Activated CD8-positive, alpha-beta memory T cell treated with anti-CD3 and anti-CD28 coated beads for 24 hours (primary cell): ENCODE measurements around the gene MIER2.
A peak's percentile ranks its signal among the peaks of the same experiment; 100 is the strongest.
"Not testable (repeated sequence)": the region's sequence is repeated elsewhere in the genome, so short reads cannot be mapped to it uniquely, and the experiment has no call there.

Experiments
- DNase-seq: peaks from one replicate; pipeline ENCODE4 v3.0.0-alpha.2; 2020

The MIER2 gene, protein sequence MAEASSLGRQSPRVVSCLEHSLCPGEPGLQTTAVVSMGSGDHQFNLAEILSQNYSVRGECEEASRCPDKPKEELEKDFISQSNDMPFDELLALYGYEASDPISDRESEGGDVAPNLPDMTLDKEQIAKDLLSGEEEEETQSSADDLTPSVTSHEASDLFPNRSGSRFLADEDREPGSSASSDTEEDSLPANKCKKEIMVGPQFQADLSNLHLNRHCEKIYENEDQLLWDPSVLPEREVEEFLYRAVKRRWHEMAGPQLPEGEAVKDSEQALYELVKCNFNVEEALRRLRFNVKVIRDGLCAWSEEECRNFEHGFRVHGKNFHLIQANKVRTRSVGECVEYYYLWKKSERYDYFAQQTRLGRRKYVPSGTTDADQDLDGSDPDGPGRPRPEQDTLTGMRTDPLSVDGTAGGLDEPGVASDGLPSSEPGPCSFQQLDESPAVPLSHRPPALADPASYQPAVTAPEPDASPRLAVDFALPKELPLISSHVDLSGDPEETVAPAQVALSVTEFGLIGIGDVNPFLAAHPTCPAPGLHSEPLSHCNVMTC

DNA sequence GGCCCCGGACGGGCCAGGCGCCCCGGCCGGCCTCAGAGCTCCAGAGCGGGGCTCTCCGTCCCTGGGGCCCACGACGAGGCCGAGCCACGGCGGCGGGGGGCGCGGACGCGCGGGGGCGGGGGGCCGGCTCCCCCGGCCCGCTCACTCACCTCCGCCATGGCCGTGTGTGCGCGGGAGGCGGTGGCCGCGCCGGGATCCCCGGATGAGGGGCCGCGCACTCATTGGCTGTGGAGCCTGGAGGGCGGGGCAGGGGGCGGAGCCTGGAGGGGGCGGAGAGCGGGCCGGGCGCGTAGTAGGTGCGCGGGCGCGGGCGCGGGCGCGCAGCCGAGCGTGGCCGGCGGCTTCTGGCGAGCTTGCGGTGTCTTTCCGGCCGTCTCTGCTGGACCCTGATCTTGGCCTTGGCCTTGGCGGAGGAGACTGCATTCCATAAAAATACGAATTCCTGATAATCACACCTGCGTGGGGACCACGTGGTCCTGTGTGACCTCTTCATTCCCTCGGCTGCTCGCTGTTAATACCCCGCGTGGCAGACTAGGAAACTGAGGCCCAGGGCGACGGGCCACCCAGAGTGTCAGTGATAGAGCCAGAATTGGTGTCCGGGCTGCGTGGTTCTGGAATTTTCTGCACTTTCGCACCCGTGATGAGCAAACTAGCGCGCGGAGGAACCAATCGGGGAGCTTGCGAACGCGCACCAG lies at the start of gene MIER2:
MIER2 (minus strand) TSS at position 172 of the 695 bp plus-strand sequence; CDS start at position 158, 14 bp downstream.
- peak; percentile 99 for DNase-seq

DNA sequence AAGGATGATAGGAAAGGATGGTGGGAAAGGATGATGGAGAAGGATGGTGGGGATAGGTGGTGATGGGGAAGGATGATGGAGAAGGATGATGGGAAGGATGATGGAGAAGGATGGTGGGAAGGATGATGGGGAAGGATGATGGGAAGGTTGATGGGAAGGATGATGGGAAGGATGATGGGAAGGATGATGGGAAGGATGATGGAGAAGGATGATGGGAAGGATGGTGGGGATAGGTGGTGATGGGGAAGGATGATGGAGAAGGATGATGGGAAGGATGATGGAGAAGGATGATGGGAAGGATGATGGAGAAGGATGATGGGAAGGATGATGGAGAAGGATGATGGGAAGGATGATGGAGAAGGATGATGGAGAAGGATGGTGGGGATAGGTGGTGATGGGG lies 49.0 kb upstream of the MIER2 start:
- not testable (repeated sequence) for DNase-seq

DNA sequence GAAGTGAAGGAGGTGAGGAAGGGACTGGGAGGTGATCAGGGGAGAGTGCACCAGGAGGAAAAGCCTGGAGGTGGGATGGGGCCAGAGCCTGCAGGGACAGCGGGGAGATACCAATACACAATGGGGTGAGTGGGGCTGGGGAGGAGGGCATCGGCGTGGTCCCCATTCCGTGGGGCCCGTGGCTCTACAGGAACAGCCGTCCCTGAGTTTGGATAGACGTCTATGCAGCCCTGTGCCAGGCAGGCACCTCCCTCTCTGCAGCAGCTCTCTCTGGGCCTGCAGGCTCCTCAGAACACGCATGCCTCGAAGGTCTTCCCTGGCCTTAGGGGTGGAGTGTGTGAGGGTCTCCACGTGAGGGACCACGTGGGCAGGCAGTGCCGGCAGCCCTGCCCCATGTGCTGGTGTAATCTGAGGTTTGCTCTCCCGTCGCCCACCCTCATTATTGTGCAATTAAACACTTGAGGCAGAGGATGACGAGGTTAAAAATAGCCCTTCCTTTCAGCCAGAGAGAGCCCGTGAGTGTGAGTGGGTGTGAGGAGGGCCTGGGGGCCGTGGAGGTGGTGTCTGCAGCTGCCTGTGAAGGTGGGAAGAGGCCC lies 47.9 kb upstream of the MIER2 start:
- DNase-seq = no peak

DNA sequence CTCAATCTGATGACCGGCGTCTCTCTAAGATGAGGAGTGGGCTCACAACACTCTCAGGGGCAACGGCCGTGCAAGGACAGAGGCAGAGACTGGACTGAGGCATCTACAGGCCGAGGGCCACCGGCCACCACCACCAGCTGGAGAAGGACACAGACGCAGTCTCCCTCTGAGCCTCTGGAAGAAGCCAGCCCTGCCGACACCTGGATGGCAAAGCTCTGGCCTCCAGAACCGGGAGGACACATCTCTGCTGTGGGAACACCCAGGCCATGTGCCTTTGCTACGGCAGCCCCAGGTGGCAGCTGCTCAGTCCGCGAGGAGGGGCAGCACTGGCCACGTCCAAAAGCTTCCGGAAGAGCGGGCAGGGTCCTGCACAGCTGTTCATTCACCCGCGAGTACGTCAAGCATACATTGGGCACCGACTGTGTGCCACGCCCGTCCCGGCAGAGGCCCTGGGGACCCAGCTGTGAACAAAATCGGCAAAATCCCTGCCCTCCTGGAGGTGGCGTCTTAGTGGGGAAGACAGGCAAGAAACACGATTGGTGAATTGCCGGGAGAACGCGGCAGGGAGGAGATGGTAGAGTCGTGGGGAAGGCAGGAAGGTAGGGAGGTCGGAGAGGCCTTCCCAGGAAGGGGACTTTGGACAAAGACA lies 47.3 kb upstream of the MIER2 start:
- no peak for DNase-seq

DNA sequence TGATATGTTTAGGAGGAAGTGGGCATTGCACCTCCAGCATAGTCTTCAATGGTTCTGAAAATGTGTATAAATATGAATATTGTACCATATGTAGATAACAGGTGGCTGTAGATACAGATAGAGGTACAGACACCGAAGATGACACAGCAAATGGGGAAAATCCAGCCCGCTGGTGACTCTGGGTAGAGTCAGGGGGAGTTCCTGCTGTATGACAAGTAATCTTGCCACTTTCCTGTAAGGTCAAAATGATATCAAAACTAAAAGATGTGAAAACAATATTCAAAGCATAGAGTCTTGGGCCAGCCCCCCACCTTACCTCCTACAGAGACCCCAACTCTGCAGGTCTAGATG lies 46.6 kb upstream of the MIER2 start:
- no peak for DNase-seq

DNA sequence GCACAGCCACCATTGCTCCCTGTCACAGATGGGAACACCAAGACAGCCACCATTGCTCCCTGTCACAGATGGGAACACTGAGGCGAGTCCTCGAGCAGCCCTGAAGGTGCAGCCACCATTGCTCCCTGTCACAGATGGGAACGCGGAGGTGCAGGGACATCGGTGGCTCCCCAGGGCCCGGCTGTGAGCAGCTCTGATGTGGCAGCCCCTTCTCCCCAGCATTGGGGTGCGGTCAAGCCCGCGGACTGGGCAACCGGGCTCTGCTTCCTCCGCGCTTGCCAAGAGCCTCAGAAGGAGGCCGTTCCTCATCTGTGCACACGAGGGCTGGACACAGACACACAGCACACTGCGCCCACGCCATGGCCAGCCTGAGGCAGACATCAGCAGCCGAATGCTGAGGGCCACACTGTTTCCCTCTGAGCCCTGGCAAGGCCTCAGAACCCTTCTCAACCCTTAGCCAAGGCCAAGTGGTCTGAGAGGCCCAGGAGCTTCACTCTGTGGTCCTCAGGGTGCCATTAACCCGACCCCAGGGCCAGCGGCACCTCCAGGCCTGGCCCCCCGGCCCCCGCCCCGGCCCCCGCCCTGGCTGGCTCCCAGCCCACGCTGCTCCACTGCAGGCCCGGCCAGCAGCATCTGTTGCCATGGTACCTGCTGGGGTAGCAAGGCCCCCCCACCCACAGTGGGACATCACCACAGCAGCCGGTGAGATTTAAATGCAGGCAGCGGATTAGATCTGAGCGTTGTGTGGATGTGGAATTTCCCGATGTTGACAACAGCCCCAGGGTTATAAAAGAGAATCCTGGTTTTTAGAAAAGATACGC lies 46.0 kb upstream of the MIER2 start:
- no peak for DNase-seq

DNA sequence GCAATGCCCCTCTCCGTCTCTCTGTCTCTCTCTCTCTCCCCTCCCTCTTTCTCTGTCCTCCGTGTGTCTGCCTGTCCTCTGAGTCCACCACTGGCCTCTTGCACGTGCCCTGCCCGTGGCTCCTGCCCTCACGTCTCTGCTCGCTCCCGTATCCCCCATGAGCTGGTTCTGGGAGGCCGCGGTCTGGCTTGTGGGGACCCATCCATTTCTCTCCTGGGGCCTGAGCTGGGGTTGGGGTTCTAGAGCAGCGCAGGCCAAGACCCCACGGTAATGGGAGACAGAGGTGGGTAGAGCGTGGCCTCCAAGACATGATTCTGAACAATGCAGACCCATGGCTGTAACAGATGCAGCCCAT lies 45.3 kb upstream of the MIER2 start:
- no peak for DNase-seq

DNA sequence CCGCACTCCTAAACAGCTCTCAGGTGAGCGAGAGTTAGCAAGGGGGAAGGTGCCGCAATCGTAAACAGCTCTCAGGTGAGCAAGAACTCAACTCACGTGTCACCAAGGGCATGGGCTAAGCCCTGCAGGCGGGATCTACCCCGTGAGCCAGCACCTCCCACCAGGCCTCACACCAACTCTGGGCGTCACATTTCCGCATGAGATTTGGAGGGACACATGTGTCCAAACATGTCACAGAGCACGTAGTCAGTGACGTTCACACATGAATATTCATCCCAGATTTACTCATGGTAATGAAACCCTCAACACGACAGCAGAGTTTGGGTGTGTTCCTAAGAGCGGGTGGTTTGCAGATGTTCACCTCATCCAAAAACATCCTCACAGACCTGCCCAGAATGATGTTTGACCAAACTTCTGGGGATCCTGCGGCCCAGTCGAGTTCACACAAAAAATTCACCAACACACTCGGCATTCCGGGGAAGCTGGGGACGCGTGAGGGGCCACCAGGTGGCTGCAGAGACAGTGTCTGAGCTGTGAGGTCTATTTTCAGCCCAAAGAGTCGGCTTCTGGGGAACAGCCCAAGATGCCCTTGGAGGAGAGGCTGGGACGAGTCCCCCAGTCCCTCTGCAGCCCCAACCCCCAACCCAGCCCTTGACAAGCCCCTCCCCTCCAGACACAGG lies 44.8 kb upstream of the MIER2 start:
- DNase-seq = no peak

DNA sequence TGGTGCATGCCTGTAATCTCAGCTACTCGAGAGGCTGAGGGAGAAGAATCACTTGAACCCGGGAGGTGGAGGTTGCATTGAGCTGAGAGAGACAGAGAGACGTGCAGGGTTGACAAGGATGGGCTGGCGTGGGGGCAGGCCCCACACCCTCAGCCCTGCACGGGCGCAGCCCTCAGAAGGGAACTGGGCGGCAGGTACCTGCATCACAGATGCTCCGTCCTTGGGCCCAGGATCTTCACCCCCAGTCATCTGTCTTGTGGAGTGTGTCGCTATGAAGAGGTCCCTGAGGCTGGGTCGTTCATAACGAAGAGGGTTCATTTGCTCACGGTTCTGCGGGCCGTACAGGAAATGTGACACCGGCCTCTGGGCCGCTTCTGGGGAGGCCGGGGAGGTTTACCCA lies 44.1 kb upstream of the MIER2 start:
- no peak for DNase-seq

DNA sequence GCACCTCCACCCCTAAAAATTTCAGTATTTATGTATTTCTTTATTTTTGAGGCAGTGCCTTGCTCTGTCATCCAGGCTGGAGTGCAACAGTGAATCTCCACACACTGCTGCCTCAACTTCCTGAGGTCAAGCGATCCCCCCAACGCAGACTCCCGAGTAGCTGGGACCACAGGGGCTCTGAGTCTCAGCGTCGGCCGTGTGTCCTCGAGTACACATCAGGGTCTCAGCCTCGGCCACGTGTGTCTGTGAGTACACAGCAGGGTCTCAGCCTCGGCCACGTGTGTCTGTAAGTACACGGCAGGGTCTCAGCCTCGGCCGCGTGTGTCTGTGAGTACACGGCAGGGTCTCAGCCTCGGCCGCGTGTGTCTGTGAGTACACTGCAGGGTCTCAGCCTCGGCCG lies 43.2 kb upstream of the MIER2 start:
- DNase-seq = no peak

DNA sequence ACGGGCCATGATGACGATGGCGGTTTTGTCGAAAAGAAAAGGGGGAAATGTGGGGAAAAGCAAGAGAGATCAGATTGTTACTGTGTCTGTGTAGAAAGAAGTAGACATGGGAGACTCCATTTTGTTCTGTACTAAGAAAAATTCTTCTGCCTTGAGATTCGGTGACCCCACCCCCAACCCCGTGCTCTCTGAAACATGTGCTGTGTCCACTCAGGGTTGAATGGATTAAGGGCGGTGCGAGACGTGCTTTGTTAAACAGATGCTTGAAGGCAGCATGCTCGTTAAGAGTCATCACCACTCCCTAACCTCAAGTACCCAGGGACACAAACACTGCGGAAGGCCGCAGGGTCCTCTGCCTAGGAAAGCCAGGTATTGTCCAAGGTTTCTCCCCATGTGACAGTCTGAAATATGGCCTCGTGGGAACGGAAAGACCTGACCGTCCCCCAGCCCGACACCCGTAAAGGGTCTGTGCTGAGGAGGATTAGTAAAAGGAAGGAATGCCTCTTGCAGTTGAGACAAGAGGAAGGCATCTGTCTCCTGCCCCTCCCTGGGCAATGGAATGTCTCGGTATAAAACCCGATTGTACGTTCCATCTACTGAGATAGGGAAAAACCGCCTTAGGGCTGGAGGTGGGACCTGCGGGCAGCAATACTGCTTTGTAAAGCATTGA lies 42.2 kb upstream of the MIER2 start:
- not testable (repeated sequence) for DNase-seq

DNA sequence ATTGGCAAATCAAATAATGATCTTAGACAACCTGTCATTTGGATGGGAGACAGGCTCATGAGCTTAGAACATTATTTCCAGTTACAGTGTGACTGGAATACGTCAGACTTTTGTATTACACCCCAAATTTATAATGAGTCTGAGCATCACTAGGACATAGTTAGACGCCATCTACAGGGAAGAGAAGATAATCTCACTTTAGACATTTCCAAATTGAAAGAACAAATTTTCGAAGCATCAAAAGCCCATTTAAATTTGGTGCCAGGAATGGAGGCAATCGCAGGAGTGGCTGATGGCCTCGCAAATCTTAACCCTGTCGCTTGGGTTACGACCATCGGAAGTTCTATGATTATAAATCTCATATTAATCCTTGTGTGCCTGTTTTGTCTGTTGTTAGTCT lies 41.6 kb upstream of the MIER2 start:
- DNase-seq = not testable (repeated sequence)

DNA sequence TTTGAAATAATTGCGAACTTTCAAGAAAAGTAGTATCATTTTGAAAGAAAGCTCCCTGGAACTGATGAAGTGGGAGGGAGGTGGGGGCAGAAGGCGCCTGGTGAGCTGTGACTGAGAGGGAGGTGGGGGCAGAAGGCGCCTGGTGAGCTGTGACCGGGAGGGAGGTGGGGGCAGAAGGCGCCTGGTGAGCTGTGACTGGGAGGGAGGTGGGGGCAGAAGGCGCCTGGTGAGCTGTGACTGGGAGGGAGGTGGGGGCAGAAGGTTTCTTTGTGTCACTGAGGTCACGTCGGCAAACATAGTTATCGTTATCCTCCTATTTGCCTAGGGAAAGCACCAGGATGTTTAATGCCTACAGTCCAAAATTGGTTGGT lies 40.2 kb upstream of the MIER2 start:
- DNase-seq = no peak

DNA sequence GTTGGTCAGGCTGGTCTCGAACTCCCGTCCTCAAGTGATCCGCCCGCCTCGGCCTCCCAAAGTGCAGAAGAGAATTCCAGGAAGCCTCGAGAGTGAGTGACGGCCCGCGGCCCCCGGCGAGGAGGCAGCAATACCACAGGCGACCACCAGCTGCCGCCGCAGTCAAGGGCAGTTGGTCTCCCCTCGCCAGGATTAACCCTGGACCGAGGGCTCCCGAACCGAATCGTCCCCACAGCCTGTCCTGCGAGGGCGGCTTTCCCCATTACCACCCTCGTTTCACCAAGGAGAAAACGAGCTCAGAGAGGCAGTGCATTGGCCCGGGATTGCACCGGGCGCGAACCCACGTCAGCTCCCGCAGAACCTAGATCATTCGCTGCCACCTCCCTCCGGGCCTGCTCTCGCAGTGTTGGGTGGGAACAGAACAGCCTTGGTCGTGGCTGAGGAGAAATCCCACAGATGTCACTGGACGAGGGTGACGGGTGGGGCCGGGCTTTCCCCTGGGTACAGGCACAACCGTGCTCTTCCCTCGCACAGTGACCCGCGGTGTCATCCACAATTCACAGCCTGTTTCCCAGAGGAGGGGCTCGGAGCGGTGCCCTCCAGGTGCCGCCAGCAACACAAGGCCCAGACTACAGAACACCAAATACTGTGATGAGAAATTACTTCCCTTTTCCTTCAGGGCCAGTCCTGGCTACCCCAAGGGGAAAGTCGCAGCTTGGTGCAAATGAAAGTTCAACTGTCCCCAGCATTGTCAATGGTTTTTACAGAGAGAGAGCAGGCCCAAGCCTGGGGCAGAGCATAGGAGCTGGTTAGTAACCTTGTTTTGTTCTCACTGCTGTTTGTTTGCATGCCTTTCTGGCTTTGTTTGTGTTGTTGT lies 39.6 kb upstream of the MIER2 start:
- DNase-seq = no peak

DNA sequence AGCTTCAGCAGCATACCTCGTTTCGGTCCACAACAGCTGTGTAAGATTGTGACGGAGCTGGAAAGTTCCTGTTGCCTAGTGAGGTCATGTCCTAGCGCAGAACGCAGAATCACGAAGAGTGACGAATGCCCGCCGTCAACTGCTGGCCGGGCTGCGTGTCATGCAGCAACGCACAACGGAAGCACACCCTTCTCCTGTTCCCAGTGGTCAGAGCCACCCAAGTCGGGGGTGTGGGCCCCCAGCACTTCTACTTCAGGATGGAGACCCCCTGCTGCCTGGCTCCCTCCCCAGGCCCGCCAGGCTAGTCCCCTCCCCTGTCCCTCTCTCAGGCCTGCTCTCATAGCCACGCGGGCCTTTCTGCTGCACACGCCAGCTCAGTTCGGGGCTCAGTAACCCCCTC lies 38.4 kb upstream of the MIER2 start:
- DNase-seq = no peak

DNA sequence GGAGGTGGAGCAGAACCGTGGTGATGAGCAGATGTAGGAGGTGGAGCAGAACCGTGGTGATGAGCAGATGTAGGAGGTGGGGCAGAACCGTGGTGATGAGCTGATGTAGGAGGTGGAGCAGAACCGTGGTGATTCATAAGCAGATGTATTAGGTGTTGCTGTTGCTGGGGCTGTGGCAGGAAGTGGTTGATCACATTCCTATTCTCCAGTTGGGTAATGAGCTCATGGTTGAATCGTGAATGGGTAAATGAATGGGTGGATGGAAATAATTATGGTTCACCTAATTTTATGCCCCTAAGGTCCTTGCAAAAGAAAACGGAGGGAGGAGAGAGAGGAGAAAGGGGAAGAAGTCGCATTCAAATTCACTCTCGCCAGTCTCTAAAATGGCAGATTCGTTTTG lies 38.0 kb upstream of the MIER2 start:
- DNase-seq = not testable (repeated sequence)

DNA sequence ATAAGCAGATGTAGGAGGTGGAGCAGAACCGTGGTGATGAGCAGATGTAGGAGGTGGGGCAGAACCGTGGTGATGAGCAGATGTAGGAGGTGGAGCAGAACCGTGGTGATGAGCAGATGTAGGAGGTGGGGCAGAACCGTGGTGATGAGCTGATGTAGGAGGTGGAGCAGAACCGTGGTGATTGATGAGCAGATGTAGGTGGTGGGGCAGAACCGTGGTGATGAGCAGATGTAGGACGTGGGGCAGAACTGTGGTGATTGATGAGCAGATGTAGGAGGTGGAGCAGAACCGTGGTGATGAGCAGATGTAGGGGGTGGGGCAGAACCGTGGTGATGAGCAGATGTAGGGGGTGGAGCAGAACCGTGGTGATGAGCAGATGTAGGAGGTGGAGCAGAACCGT lies 37.3 kb upstream of the MIER2 start:
- peak; percentile 65 for DNase-seq

DNA sequence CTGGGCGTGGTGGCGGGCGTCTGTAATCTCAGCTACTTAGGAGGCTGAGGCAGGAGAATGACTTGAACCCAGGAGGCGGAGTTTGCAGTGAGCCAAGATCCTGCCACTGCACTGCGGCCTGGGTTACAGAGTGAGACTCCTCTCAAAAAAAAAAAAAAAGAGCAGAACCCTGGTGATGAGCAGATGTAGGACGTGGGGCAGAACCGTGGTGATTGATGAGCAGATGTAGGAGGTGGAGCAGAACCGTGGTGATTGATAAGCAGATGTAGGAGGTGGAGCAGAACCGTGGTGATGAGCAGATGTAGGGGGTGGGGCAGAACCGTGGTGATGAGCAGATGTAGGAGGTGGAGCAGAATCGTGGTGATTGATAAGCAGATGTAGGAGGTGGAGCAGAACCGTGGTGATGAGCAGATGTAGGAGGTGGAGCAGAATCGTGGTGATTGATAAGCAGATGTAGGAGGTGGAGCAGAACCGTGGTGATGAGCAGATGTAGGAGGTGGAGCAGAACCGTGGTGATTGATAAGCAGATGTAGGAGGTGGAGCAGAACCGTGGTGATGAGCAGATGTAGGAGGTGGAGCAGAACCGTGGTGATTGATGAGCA lies 36.1 kb upstream of the MIER2 start:
- DNase-seq = not testable (repeated sequence)

DNA sequence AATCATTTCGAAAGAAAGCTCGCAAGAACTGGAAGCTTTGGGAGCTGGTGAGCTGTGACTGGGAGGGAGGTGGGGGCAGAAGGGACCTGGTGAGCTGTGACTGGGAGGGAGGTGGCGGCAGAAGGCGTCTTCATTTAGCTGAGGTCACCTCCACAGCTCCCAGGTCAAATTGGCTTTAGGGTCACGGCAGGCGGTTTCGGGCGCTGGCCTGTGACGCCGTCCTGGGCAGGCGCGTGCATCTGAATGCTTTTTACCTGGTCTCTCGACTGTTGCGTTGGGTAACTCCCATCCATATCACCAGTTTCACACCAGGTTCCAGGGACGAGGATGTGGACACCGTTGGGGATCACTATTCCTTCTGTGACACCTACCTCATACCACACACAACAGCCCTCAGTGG lies 35.2 kb upstream of the MIER2 start:
- DNase-seq = no peak

DNA sequence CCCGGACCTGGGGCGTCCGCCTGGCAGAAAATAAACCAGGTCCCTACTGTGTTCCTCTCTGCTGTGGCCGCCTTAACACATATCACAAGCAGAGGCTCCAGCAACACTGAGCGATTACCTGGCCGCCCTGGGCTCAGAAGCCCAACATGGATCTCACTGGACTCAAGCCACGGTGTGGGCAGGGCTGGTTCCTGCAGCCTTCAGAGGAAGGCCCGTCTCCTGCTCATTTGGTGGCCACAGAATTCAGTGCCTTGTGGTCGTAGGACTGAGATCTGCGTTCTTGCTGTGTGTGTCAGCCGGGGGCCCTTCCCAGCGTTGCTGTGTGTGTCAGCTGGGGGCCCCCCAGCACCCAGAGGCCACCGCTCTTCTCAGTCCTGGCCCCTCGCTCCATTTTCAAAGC lies 34.1 kb upstream of the MIER2 start:
- no peak for DNase-seq
